Measurements from ENCODE around the gene IQCN.

- TF ChIP-seq, protein P1, sequence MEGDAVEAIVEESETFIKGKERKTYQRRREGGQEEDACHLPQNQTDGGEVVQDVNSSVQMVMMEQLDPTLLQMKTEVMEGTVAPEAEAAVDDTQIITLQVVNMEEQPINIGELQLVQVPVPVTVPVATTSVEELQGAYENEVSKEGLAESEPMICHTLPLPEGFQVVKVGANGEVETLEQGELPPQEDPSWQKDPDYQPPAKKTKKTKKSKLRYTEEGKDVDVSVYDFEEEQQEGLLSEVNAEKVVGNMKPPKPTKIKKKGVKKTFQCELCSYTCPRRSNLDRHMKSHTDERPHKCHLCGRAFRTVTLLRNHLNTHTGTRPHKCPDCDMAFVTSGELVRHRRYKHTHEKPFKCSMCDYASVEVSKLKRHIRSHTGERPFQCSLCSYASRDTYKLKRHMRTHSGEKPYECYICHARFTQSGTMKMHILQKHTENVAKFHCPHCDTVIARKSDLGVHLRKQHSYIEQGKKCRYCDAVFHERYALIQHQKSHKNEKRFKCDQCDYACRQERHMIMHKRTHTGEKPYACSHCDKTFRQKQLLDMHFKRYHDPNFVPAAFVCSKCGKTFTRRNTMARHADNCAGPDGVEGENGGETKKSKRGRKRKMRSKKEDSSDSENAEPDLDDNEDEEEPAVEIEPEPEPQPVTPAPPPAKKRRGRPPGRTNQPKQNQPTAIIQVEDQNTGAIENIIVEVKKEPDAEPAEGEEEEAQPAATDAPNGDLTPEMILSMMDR (IDR thresholded peaks at IDR 0.05; ENCODE audit: low read depth, low read length, poor library complexity, severe bottlenecking): no peak
- TF ChIP-seq EZH2phosphoT487 (IDR thresholded peaks at IDR 0.05; ENCODE audit: borderline replicate concordance, low read length): no peak
Measured at GRCh38 chr19:18233224-18233825, 40.9 kb downstream of the IQCN start.
